GM12873 (cell line): ENCODE results near the gene HTT.

Source experiments
- TF ChIP-seq, protein P1 (sequence below): IDR thresholded peaks from 2 replicates; pipeline ENCODE4 v1.5.1; 2012; ENCODE audit warnings: low read depth, mild to moderate bottlenecking, moderate library complexity, low read length, control low read depth; ENCODE audit not compliant: insufficient read depth; ENCODE audit errors: missing control alignments

The HTT gene

DNA sequence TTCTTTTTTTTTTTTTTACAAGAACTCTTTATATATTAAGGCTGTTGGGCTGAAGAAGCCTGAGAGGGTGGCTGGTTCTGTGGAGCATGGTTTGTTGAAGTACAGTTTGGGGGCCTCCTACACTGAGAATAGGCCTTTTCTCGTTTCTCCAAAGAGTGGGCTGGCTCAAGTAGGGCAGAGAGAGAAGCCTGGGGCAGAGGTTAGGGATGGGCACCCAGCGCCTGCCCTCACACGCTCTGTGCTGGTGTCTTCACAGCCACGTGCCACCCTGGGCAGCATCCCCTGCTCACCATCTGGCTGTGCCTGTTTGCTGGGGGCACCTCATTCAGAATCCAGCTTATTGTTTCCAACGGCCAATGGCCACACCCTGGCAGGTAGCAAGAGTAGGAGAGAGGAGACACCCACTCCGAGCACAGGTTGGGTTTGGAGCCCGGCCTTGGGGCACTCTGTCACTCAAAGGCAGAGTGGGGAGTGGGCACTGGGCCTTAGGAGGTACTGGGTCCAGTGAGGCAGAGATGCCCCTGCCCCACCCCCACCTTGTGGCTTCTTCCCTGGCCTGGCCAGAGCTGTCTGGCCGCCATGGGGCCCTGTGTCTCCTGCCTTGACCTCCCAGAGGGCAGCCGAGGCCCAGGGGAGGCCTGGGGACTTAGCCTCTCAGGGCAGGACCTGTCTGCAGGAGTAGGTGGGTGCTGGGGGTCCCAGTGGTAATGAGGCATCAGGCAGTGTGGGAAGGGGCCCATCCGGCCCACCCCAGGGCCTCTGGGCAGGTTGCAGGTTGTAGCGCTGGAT is 177.4 kb downstream of the HTT start:
- TF ChIP-seq, protein P1, sequence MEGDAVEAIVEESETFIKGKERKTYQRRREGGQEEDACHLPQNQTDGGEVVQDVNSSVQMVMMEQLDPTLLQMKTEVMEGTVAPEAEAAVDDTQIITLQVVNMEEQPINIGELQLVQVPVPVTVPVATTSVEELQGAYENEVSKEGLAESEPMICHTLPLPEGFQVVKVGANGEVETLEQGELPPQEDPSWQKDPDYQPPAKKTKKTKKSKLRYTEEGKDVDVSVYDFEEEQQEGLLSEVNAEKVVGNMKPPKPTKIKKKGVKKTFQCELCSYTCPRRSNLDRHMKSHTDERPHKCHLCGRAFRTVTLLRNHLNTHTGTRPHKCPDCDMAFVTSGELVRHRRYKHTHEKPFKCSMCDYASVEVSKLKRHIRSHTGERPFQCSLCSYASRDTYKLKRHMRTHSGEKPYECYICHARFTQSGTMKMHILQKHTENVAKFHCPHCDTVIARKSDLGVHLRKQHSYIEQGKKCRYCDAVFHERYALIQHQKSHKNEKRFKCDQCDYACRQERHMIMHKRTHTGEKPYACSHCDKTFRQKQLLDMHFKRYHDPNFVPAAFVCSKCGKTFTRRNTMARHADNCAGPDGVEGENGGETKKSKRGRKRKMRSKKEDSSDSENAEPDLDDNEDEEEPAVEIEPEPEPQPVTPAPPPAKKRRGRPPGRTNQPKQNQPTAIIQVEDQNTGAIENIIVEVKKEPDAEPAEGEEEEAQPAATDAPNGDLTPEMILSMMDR: no peak

DNA sequence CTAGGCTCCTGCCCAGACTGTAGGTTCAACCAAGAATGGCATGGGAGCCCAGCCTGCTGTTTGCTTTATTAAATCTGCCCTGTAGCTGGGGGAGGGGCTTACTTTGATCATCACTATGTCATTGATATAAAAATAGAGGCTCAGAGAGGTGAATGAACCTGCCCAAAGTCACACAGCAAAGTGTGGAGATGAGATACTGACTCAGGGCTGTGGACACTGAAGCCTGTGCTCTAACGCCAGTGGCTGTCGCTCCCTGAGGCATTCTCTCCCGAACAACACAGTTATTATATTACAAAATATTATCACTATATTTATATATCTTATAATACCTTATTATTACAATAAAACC is 178.0 kb downstream of the HTT start:
- TF ChIP-seq, protein P1: no peak

DNA sequence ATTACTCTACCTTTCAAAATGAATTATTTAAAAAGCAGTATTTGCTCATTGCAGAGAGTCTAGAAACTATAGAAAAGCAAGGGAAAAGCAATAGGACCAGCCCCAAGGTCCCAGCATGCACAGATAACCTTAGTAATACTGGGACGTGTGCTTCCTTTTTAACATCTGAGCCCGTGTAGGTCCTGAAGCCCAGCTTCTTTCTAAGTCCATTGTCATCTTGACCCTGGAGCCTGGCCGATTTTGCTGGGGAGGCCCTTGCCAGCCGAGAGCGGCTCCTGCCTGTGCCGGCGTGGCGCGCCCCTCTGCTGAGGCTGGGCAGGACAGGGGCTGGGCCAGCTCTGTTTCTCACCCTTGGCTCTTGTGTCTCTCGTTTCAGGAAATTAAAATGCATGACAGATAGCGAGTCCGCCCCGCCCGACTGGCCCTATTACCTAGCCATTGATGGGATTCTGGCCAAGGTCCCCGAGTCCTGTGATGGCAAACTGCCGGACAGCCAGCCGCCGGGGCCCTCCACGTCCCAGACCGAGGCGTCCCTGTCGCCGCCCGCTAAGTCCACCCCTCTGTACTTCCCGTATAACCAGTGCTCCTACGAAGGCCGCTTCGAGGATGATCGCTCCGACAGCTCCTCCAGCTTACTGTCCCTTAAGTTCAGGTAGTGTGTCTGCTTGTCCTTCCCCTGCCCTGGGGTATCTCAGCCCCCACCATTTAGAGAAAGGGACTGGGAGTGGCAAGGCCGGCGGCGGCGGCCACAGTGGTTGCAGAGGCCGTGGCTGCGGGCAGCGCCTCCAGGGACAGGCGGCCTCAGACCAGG is 178.6 kb downstream of the HTT start:
- TF ChIP-seq, protein P1: no peak

DNA sequence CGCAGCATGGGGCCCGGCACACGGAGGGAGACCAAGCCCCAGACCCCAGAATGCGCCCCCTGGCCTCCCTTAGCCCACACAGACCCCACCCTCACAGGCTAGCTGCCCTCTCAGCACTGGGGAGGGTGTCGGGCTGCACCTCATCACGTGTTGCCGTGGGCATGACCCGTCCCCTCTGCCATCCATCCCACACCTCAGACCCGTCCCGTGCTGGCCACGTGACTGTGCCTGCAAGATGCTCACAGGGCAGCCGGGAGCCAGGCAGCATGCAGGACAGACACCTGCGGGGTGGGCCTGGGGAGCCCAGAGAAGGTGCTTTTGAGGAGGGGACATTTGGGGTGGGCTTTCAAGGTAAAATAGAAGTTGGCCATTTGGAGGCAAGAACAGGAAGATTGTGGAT is 179.3 kb downstream of the HTT start:
- TF ChIP-seq, protein P1: no peak

DNA sequence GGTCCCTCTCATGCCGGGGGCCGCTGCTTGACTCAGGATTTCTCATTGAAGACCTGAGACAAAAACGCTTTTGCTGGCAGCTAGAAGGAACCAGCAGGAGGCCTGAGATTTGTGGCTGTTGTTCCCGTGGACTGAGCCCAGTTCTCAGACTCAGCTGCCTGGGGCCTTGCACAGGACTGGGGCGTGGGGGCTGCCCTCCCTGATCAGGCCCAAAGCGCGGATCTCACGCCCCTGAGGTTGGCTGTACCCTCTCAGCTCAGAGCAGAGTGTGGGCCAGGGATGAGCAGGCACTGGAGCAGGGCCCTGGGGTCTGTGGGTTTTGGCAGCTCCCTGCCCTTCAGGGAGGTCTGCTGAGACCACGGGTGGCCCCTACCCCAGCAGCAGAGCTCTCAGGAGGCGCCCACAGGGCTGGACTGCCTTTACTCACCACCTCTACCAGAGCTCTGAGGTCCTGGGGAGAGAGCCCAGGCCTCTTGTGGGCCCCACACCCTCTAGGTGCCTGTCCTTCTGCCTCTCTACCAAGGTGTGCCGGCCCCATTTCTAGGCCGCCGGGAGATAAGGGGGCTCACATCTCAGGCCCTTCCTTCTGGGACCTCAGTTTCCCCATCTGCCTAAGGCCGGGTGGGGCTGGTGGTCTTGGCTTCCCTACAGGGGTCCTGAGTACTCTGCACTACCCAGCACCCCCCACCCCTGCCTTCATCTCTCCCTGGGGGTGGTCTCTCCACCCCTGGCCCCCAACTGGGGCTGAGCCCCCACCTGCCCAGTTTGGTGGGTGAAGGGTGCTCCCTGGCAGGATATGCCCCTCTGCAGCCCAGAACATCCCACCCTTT is 180.0 kb downstream of the HTT start:
- TF ChIP-seq, protein P1: no peak

DNA sequence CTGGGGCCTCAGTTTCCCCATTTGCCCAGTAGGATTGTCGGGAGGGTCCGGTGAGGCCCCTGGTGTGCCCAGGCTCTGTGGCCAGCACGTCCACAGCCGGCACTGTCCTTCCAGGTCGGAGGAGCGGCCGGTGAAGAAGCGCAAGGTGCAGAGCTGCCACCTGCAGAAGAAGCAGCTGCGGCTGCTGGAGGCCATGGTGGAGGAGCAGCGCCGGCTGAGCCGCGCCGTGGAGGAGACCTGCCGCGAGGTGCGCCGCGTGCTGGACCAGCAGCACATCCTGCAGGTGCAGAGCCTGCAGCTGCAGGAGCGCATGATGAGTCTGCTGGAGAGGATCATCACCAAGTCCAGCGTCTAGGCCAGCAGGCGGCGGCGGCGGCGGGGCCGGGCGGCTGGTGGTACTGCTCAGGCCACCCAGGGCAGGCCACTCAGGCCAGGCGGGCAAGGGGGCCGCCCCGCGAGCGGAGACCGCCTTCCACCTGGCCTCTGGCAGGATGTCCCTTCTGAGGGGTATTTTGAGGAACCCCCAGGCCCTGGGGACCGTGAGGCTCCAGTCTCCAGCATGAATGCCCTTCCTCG is 181.2 kb downstream of the HTT start:
- TF ChIP-seq, protein P1: no peak
